ENCODE data around the gene XCR1.

The XCR1 gene

GRCh38 chr3:46067401-46067800 is 40.1 kb upstream of the XCR1 start:
- H3K4me3 ChIP-seq (ENCODE audit: low read depth, low read length) = no peak overlapping the region
- TF ChIP-seq, protein P1, sequence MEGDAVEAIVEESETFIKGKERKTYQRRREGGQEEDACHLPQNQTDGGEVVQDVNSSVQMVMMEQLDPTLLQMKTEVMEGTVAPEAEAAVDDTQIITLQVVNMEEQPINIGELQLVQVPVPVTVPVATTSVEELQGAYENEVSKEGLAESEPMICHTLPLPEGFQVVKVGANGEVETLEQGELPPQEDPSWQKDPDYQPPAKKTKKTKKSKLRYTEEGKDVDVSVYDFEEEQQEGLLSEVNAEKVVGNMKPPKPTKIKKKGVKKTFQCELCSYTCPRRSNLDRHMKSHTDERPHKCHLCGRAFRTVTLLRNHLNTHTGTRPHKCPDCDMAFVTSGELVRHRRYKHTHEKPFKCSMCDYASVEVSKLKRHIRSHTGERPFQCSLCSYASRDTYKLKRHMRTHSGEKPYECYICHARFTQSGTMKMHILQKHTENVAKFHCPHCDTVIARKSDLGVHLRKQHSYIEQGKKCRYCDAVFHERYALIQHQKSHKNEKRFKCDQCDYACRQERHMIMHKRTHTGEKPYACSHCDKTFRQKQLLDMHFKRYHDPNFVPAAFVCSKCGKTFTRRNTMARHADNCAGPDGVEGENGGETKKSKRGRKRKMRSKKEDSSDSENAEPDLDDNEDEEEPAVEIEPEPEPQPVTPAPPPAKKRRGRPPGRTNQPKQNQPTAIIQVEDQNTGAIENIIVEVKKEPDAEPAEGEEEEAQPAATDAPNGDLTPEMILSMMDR (IDR thresholded peaks at IDR 0.05; ENCODE audit: borderline replicate concordance, insufficient read depth, low read depth, low read length) = no peak

DNA sequence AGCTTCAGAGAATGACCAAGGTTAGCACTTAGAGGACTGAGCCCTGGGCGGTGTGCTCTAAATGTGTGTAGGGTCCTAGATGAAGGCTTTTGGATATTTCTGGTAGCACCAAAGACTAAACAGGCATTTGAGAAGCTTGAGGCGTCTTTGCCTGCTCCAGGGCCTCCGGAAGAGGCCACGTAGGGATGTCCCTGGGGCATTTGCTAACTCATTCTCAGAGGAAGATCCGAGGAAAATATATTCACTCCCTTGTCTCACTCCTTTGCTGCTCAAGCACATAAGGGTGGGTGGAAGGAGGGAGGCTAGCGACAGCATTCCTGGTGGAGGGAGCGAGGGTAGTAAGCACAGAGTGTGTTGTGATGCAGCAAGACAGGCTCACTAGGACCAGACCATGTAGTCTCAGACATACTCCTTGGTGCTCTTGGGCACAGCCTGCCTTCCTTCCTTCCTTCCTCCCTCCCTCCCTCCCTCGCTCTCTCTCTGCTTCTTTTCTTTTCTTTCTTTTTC is 38.5 kb upstream of the XCR1 start:
- H3K4me3 ChIP-seq (ENCODE audit: low read depth, low read length) = no peak overlapping the region

GRCh38 chr3:46065294-46065705 is 38.0 kb upstream of the XCR1 start:
- no peak overlapping the region for H3K4me3 ChIP-seq (ENCODE audit: low read depth, low read length)
- TF ChIP-seq, protein P1 (IDR thresholded peaks at IDR 0.05; ENCODE audit: borderline replicate concordance, insufficient read depth, low read depth, low read length) = no peak

More for the DNA sequence above, 38.5 kb upstream of the XCR1 start:
- TF ChIP-seq, protein P1 (IDR thresholded peaks at IDR 0.05; ENCODE audit: borderline replicate concordance, insufficient read depth, low read depth, low read length) = no peak

- no peak overlapping the region for H3K4me3 ChIP-seq (ENCODE audit: low read depth, low read length)
- TF ChIP-seq, protein P1 (IDR thresholded peaks at IDR 0.05; ENCODE audit: borderline replicate concordance, insufficient read depth, low read depth, low read length) = no peak
Observed at GRCh38 chr3:46062679-46063078, 35.4 kb upstream of the XCR1 start.

- TF ChIP-seq, protein P1 (IDR thresholded peaks at IDR 0.05; ENCODE audit: borderline replicate concordance, insufficient read depth, low read depth, low read length) = no peak
- no peak overlapping the region for H3K4me3 ChIP-seq (ENCODE audit: low read depth, low read length)
Observed at GRCh38 chr3:46061887-46062286, 34.6 kb upstream of the XCR1 start.

DNA sequence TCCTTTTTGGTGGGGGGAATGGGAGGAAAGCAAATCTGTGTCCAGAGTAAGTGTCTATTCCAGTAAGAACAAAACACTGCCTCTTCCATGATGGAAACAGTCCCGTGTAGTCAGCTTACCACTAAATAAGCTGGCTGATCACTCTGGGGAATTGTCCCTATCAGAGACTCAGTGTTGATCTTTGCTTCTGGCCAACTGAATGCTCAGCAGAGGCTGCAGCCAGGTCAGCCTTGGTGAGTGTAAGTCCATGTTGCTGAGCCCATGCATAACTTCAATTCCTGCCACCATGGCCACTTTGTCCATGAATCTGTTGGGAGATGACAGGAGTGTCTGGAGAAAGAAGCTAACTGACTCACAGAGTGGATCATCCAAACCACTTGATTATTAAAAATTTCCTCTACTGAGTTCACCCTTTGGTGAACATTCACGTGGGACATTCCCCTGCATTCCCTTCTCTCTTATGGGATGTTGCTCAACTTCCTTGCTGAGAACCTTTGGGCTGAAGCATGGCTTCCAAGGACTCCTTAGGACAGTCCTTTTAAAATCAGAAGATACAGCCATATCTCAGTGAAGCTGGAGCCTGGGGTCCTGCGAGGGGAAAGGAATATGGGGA is 33.9 kb upstream of the XCR1 start:
- no peak overlapping the region for H3K4me3 ChIP-seq (ENCODE audit: low read depth, low read length)
- TF ChIP-seq, protein P1 (IDR thresholded peaks at IDR 0.05; ENCODE audit: borderline replicate concordance, insufficient read depth, low read depth, low read length) = no peak

- TF ChIP-seq, protein P1 (IDR thresholded peaks at IDR 0.05; ENCODE audit: borderline replicate concordance, insufficient read depth, low read depth, low read length) = no peak
- no peak overlapping the region for H3K4me3 ChIP-seq (ENCODE audit: low read depth, low read length)
Observed at GRCh38 chr3:46060551-46060950, 33.3 kb upstream of the XCR1 start.

All from GM12875 (cell line).